Keratinocyte (primary cell): Measurements from ENCODE around the gene AP3D1. TPM values are rescaled to one million over a fixed set of nuclear protein-coding genes. Genes with fewer than 3 reads are reported as not detected.

Source experiments
- DNase-seq: peaks from one replicate; pipeline ENCODE4 v3.0.0-alpha.2; 2011; ENCODE audit warnings: low read depth, missing footprints, low spot score
- FAIRE-seq: peaks from 2 replicates; lab custom pipeline; 2011; peaks lifted over from hg19 to GRCh38; lab: Jason Lieb, UNC
- H2AFZ ChIP-seq: 2 replicates; pipeline ENCODE4 v1.6.0; 2012; ENCODE audit warnings: low read length, control low read depth, inconsistent platforms; ENCODE audit not compliant: control insufficient read depth
- H3K27ac ChIP-seq: 2 replicates; pipeline ENCODE4 v1.5.1; 2011; ENCODE audit warnings: low read length; ENCODE audit not compliant: control insufficient read depth, insufficient read depth
- H3K27me3 ChIP-seq: 3 replicates; pipeline ENCODE4 v1.6.0; 2011; ENCODE audit warnings: low read length; ENCODE audit not compliant: control insufficient read depth, insufficient read depth; ENCODE audit errors: extremely low read depth
- H3K36me3 ChIP-seq, 2 experiments: 2 replicates in 1 of 2; 3 replicates in 1 of 2; pipeline ENCODE4 v1.5.1; 2011; ENCODE audit warnings: low read length in 2 of 2, mild to moderate bottlenecking in 1 of 2; ENCODE audit not compliant: control insufficient read depth in 2 of 2, insufficient read depth in 2 of 2; ENCODE audit errors: extremely low read depth in 1 of 2
- H3K4me1 ChIP-seq: 3 replicates; pipeline ENCODE4 v1.5.1; 2011; ENCODE audit warnings: low read length; ENCODE audit not compliant: control insufficient read depth, insufficient read depth; ENCODE audit errors: extremely low read depth
- H3K4me2 ChIP-seq: 3 replicates; pipeline ENCODE4 v1.6.0; 2011; ENCODE audit warnings: low read depth, low read length; ENCODE audit not compliant: control insufficient read depth, insufficient read depth; ENCODE audit errors: extremely low read depth
- H3K4me3 ChIP-seq, 3 experiments: fragments of 200-600 bp in 1 of 3; sonication (generic) in 1 of 3; 2 replicates in 2 of 3; 3 replicates in 1 of 3; pipeline ENCODE4 v1.5.1; 2011 to 2016; ENCODE audit warnings: low read length in 3 of 3, mild to moderate bottlenecking in 3 of 3, control low read depth in 2 of 3, inconsistent platforms in 1 of 3, low read depth in 1 of 3, mixed read lengths in 1 of 3, mixed run types in 1 of 3, moderate library complexity in 1 of 3; ENCODE audit not compliant: control insufficient read depth in 2 of 3, insufficient read depth in 2 of 3; ENCODE audit errors: extremely low read depth in 1 of 3
- H3K79me2 ChIP-seq: 2 replicates; pipeline ENCODE4 v1.6.0; 2012; ENCODE audit warnings: low read length; ENCODE audit not compliant: control insufficient read depth, insufficient read depth
- H3K9ac ChIP-seq: 3 replicates; pipeline ENCODE4 v1.6.0; 2011; ENCODE audit warnings: low read length; ENCODE audit not compliant: control insufficient read depth, insufficient read depth; ENCODE audit errors: extremely low read depth
- H3K9me1 ChIP-seq: 3 replicates; pipeline ENCODE4 v1.6.0; 2011; ENCODE audit warnings: low read length; ENCODE audit not compliant: control insufficient read depth, insufficient read depth; ENCODE audit errors: extremely low read depth
- H3K9me3 ChIP-seq: 2 replicates; pipeline ENCODE4 v1.5.1; 2012; ENCODE audit warnings: low read depth, low read length; ENCODE audit not compliant: control insufficient read depth
- H4K20me1 ChIP-seq: 3 replicates; pipeline ENCODE4 v1.6.0; 2011; ENCODE audit warnings: low read length; ENCODE audit not compliant: control insufficient read depth, insufficient read depth; ENCODE audit errors: extremely low read depth
- CTCF ChIP-seq, 3 experiments: IDR thresholded peaks in 1 of 3; conservative IDR thresholded peaks in 1 of 3; optimal IDR thresholded peaks in 1 of 3; 2 replicates in 2 of 3; 3 replicates in 1 of 3; pipeline versions ENCODE3 to v1.5.1; 2011; ENCODE audit warnings: low read length in 3 of 3, mild to moderate bottlenecking in 3 of 3, moderate library complexity in 2 of 3, control low read depth in 1 of 3, inconsistent platforms in 1 of 3; ENCODE audit not compliant: insufficient read depth in 2 of 3; ENCODE audit errors: extremely low read depth in 1 of 3
- EZH2 ChIP-seq: IDR thresholded peaks from one replicate; pipeline ENCODE4 v1.6.1; 2012; ENCODE audit warnings: inconsistent platforms, mild to moderate bottlenecking, low read length, moderate library complexity
- dilution Hi-C: fragments of 300-500 bp; cut with MboI; formaldehyde crosslinking; loops from one replicate; pipeline ENCODE4 v1.7.0; 2020; ENCODE audit warnings: low sequenced_read_pairs; ENCODE audit not compliant: extremely low pct_ligation_motif_present
- polyA plus RNA-seq, 5 experiments: library from polyadenylated mRNA; depleted of rRNA in 3 of 5; stranded (reverse) in 3 of 5; stranded (forward) in 1 of 5; unstranded in 1 of 5; fragments of >200 nt; gene quantifications; 1 replicate in 1 of 5; 2 replicates in 3 of 5; 3 replicates in 1 of 5; pipeline versions ENCODE4 v1.2.1 to v1.2.3, GENCODE V29; 2011 to 2012; ENCODE audit warnings: missing spikeins in 2 of 5, low read depth in 1 of 5, low replicate concordance in 1 of 5

AP3D1 gene
- polyA plus RNA-seq, 1 donor (not counting 4 experiments of a cell fraction or from before 2014, with no cell fraction given) = 56.1 TPM

- Histone ChIP-seq H4K20me1 (peaks cover 10% of the 10 kb centered on the region), H3K27me3 (no peaks in the 10 kb centered on the region), H2AFZ (no peak overlapping the region), H3K4me1 (no peaks in the 10 kb centered on the region), H3K4me2 (no peak overlapping the region), H3K4me3 (no peak overlapping the region), H3K9me3 (no peaks in the 10 kb centered on the region), H3K36me3 (peaks cover 22 to 28% of the 10 kb centered on the region in 2 experiments), H3K27ac (no peak overlapping the region), H3K9me1 (no peaks in the 10 kb centered on the region), H3K79me2 (peaks cover 27% of the 10 kb centered on the region), H3K9ac (no peak overlapping the region)
- TF ChIP-seq CTCF (optimal IDR thresholded peaks at IDR 0.05 in 1 of 3, IDR thresholded peaks at IDR 0.05 in 1 of 3, conservative IDR thresholded peaks at IDR 0.05 in 1 of 3; ENCODE audit: extremely low read depth in 1 of 3, insufficient read depth in 2 of 3, low read length in 3 of 3) (no peak), EZH2 (no peak)
- DNase-seq (no peak), FAIRE-seq (no peak)
- dilution Hi-C loops = no loop called here
These were observed 51.2 kb downstream of the AP3D1 start for GRCh38 chr19:2099937-2100718.

GRCh38 chr19:2099054-2099501 lies 52.3 kb downstream of the AP3D1 start:
- Histone ChIP-seq H3K4me1 (peaks cover 6% of the 10 kb centered on the region), H3K36me3 (peaks cover 25 to 32% of the 10 kb centered on the region in 2 experiments), H3K4me2 (no peak overlapping the region), H3K4me3 (no peak overlapping the region), H2AFZ (no peak overlapping the region), H3K27me3 (no peaks in the 10 kb centered on the region), H3K9ac (no peak overlapping the region), H3K27ac (no peak overlapping the region), H3K9me3 (no peaks in the 10 kb centered on the region), H4K20me1 (peaks cover 5% of the 10 kb centered on the region), H3K79me2 (peaks cover 28% of the 10 kb centered on the region), H3K9me1 (no peaks in the 10 kb centered on the region)
- FAIRE-seq = no peak
- DNase-seq = no peak
- dilution Hi-C loops = no loop called here
- no peak for TF ChIP-seq EZH2
- TF ChIP-seq CTCF (optimal IDR thresholded peaks at IDR 0.05 in 1 of 3, IDR thresholded peaks at IDR 0.05 in 1 of 3, conservative IDR thresholded peaks at IDR 0.05 in 1 of 3; ENCODE audit: extremely low read depth in 1 of 3, insufficient read depth in 2 of 3, low read length in 3 of 3) = no peak
